GM19455 (cell line): ENCODE measurements around the gene FCHO1.
A peak's percentile ranks its signal among the peaks of the same experiment; 100 is the strongest.
"Not testable (repeated sequence)": the region's sequence is repeated elsewhere in the genome, so short reads cannot be mapped to it uniquely, and the experiment has no call there.

Experiments used
- ATAC-seq: cut with Tn5 transposase; IDR thresholded peaks from one replicate; pipeline ENCODE4 v1.9.1; 2021; ENCODE audit not compliant: unreplicated experiment

The FCHO1 gene

GRCh38 chr19:17761148-17761547 lies 9.9 kb downstream of the FCHO1 start:
- no peak for ATAC-seq

GRCh38 chr19:17762505-17763229 lies 11.4 kb downstream of the FCHO1 start:
- ATAC-seq: no peak

- ATAC-seq: no peak
These were observed 13.1 kb downstream of the FCHO1 start for GRCh38 chr19:17764348-17764747.

GRCh38 chr19:17765069-17765618 lies 13.9 kb downstream of the FCHO1 start:
- ATAC-seq: no peak

GRCh38 chr19:17766543-17767131 lies 15.4 kb downstream of the FCHO1 start:
- ATAC-seq: no peak

- no peak for ATAC-seq
These were observed 16.3 kb downstream of the FCHO1 start for GRCh38 chr19:17767559-17767958.

- no peak for ATAC-seq
These were observed 19.3 kb downstream of the FCHO1 start for GRCh38 chr19:17770613-17771012.

GRCh38 chr19:17772172-17772571 lies 20.9 kb downstream of the FCHO1 start:
- ATAC-seq: no peak

GRCh38 chr19:17775245-17775927 lies 24.1 kb downstream of the FCHO1 start:
- ATAC-seq: no peak

- peak; percentile 54 for ATAC-seq
These were observed 24.9 kb downstream of the FCHO1 start for GRCh38 chr19:17775991-17776803.

- not testable (repeated sequence) for ATAC-seq
These were observed 26.6 kb downstream of the FCHO1 start for GRCh38 chr19:17777840-17778239.

- no peak for ATAC-seq
These were observed 27.1 kb downstream of the FCHO1 start for GRCh38 chr19:17778251-17778967.

GRCh38 chr19:17778968-17779929 lies 28.0 kb downstream of the FCHO1 start:
- no peak for ATAC-seq

GRCh38 chr19:17780781-17781180 lies 29.5 kb downstream of the FCHO1 start:
- ATAC-seq: no peak

GRCh38 chr19:17783721-17784120 lies 32.4 kb downstream of the FCHO1 start:
- not testable (repeated sequence) for ATAC-seq

- ATAC-seq: no peak
These were observed 33.1 kb downstream of the FCHO1 start for GRCh38 chr19:17784201-17785008.

- ATAC-seq: no peak
These were observed 36.1 kb downstream of the FCHO1 start for GRCh38 chr19:17787274-17787913.

- ATAC-seq: no peak
These were observed 37.4 kb downstream of the FCHO1 start for GRCh38 chr19:17788632-17789031.
